ENCODE data around the gene ZDHHC15. TPM values are rescaled to one million over a fixed set of nuclear protein-coding genes. Genes with fewer than 3 reads are reported as not detected.
"Not testable (repeated sequence)": the region's sequence is repeated elsewhere in the genome, so short reads cannot be mapped to it uniquely, and the experiment has no call there.

ZDHHC15 gene
- total RNA-seq, 4 donors from 2014 or later, result 3.8 to 4.8 (median 4.2) TPM

DNA sequence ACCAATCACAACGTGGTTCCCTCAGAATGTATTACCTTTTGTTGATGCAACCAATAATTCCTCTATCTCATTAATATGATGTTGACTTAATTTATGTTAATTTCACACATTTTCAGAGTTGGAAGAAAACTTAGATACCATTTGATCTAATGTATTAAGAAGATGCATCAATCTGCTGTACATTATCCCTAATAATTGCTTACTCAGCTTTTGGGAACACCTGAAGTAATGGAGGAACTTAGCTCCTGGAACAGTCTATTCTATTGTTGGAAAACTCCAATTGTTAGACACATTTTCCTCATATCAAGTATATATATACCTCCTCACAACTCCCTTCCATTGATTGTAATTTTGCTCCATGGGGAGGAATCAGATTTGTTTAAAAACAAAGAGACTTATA lies 38.9 kb downstream of the ZDHHC15 start:
- no peak for DNase-seq
- WGBS, 2 donors, result 82 to 90% methylated on average over 1 of the region's 1 CpG
- no peak overlapping the region for H3K27ac ChIP-seq
- H3K4me3 ChIP-seq (replicated peaks in 1 of 3), result no peak overlapping the region
- no peaks in the 10 kb centered on the region for H3K9me3 ChIP-seq
- no peaks in the 10 kb centered on the region for H3K4me1 ChIP-seq
- TF ChIP-seq CTCF (IDR thresholded peaks at IDR 0.05) (no peak), POLR2A (IDR thresholded peaks at IDR 0.05) (no peak)
- no peaks in the 10 kb centered on the region for H3K27me3 ChIP-seq
- intact Hi-C loops (cut with DNase I), result no loop called here
- H3K36me3 ChIP-seq, result no peaks in the 10 kb centered on the region

DNA sequence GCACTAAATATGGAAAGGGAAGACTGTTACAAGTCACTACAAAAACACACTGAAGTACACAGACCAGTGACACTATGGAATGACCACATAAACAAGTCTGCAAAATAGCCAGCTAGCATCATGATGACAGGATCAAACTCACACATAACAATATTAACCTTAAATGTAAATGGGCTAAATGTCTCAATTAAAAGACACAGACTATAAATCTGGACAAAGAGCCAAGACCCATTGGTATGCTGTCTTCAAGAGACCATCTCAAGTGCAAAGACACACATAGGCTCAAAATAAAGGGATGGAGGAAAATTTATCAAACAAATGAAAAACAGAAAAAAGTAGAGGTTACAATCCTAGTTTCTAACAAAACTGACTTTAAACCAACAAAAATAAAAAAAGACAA lies 61.1 kb downstream of the ZDHHC15 start:
- intact Hi-C loops (cut with DNase I); H3K4me3 ChIP-seq (replicated peaks in 1 of 3); DNase-seq; H3K9me3 ChIP-seq; H3K27ac ChIP-seq; H3K27me3 ChIP-seq; H3K4me1 ChIP-seq; H3K36me3 ChIP-seq: not testable (repeated sequence)

DNA sequence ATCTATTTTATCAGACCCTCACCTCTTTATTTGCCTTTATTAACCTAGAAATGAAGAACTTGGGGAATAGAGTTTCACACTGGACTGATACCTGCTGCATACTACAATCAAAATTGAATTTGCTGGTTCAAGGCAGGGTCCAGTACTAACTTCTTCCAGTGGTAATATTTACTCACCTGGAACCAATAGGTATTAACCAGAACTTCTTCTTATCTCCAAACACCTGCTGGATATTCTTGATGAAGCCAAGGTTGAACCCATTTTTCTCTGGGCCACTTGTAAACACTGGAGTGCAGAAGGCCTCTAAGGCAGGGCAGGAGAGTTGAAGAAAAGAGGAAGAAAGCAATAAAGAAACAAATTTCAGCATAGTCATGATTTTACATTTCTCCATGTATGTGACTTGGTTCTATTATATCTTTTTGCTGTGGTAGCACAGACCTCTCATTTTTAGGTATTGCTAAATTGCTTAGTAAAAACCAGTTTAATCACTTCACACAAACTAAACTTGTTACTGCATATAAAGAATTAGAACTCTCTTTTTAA lies 101.1 kb downstream of the ZDHHC15 start:
- intact Hi-C loops (cut with DNase I), result no loop called here
- no peaks in the 10 kb centered on the region for H3K9me3 ChIP-seq
- DNase-seq, result no peak
- no peaks in the 10 kb centered on the region for H3K4me1 ChIP-seq
- H3K36me3 ChIP-seq, result no peaks in the 10 kb centered on the region
- TF ChIP-seq POLR2A (IDR thresholded peaks at IDR 0.05) (no peak), CTCF (IDR thresholded peaks at IDR 0.05) (no peak)
- H3K27ac ChIP-seq, result no peak overlapping the region
- H3K27me3 ChIP-seq, result no peaks in the 10 kb centered on the region
- H3K4me3 ChIP-seq (replicated peaks in 1 of 3), result no peak overlapping the region

GRCh38 chrX:75407153-75407552 lies 115.7 kb downstream of the ZDHHC15 start:
- H3K4me3 ChIP-seq (replicated peaks in 1 of 3); H3K36me3 ChIP-seq; intact Hi-C loops (cut with DNase I); DNase-seq; H3K27ac ChIP-seq; H3K4me1 ChIP-seq; H3K27me3 ChIP-seq; H3K9me3 ChIP-seq: not testable (repeated sequence)
- WGBS, 2 donors, result no CpG with 5 or more reads among the region's 24 CpGs

DNA sequence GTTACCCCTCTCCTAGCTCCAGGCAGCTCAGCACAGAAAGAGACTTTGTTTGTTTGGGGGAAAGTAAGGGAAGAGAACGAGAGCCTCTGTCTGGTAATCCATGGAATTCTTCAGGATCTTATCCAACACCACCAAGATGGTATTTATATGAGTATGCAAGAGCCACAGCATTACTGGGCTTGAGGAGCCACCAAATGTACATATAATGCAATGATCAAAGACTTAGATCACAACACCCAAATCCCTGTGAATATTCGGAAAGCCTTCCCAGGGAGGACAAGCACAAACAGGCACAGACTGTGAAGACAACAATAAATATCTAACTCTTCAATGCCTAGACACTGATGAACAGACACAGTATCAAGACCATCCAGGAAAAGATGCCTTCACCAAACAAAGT lies 132.4 kb downstream of the ZDHHC15 start:
- 77 to 85% methylated on average over 2 of the region's 2 CpGs for WGBS, 2 donors
- H3K4me3 ChIP-seq (replicated peaks in 1 of 3), result no peak overlapping the region
- no peaks in the 10 kb centered on the region for H3K4me1 ChIP-seq
- DNase-seq, result no peak
- H3K27me3 ChIP-seq, result no peaks in the 10 kb centered on the region
- TF ChIP-seq CTCF (IDR thresholded peaks at IDR 0.05) (no peak), POLR2A (IDR thresholded peaks at IDR 0.05) (no peak)
- intact Hi-C loops (cut with DNase I), result no loop called here
- no peaks in the 10 kb centered on the region for H3K36me3 ChIP-seq
- H3K9me3 ChIP-seq, result no peaks in the 10 kb centered on the region
- no peak overlapping the region for H3K27ac ChIP-seq

DNA sequence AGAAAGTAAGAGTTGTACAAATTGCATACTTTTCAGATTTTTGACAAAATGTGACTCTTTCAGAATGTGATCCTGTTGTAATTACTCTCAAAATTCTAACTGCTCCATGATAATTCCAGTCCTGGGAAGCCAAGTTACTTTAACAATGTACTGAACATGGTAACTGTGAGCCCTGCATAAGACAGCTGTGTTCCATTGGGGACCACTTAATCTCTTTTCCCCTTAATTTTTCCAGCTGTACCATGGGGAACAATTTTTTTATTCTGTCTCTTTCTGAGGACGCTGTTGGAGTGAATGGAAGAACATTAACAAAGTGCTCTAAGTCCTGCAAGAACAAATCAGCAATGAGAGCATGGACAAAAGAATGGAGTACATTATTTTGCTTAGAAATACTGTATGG lies 153.1 kb downstream of the ZDHHC15 start:
- H3K27me3 ChIP-seq, result no peaks in the 10 kb centered on the region
- H3K4me1 ChIP-seq, result no peaks in the 10 kb centered on the region
- H3K36me3 ChIP-seq, result no peaks in the 10 kb centered on the region
- no peak overlapping the region for H3K4me3 ChIP-seq (replicated peaks in 1 of 3)
- H3K27ac ChIP-seq, result no peak overlapping the region
- intact Hi-C loops (cut with DNase I), result no loop called here
- 90 to 100% methylated on average over 1 of the region's 1 CpG for WGBS, 2 donors
- no peak for TF ChIP-seq POLR2A (IDR thresholded peaks at IDR 0.05)
- TF ChIP-seq CTCF (IDR thresholded peaks at IDR 0.05), result no peak
- H3K9me3 ChIP-seq, result no peaks in the 10 kb centered on the region
- DNase-seq, result no peak

Data from thyroid gland (tissue), 4 donors.